GM19025 (cell line): ENCODE data around the gene LRRC53.

Experiments
- ATAC-seq: cut with Tn5 transposase; IDR thresholded peaks from one replicate; pipeline ENCODE4 v1.9.1; 2021; ENCODE audit warnings: mild to moderate bottlenecking, low read depth, moderate library complexity; ENCODE audit not compliant: unreplicated experiment

LRRC53 gene, protein sequence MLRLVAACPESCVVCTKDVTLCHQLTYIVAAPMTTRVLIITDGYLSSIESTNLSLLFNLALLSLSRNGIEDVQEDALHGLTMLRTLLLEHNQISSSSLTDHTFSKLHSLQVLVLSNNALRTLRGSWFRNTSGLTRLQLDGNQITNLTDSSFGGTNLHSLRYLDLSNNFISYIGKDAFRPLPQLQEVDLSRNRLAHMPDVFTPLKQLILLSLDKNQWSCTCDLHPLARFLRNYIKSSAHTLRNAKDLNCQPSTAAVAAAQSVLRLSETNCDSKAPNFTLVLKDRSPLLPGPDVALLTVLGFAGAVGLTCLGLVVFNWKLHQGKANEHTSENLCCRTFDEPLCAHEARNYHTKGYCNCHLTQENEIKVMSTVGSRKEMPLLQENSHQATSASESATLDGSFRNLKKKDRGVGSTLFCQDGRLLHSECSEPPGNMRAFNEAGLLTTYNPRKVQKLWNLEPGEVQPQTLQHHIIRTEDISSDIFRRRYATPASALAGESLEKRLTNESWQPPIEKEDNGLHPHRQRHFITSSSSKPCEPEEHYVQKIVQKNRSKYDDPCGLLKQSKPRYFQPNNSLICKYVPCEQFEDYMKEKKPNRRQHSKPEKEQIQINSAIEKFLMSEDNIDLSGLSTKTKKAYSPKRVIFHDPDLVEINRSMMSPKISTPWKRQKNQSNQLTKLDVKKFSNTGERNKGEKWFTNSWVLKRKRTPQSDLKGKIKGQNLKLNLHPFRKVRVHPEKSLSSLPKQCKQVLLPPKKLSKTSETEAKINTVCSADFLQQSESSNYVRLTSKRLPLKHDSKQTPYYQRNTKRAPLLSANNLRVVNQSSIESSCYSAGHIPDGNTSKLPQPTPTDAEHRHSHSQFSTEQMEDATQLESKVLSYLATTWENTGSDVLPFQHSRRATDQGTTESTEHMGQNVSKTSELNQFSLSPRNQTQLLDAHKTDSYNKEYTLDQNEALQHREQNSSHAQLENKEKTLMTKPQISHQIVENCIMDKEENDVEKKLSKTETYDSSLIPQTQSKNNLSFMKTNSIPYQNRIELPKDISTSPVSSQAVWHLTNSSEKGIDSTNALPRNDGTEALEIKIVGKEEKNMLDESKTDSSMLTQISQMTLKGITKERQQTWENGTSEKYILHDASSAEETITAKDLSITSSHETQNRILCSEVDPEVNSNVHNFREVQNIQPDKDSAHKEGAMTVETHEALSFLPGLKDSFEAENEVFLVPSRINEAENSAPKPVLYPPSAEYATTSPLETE

DNA sequence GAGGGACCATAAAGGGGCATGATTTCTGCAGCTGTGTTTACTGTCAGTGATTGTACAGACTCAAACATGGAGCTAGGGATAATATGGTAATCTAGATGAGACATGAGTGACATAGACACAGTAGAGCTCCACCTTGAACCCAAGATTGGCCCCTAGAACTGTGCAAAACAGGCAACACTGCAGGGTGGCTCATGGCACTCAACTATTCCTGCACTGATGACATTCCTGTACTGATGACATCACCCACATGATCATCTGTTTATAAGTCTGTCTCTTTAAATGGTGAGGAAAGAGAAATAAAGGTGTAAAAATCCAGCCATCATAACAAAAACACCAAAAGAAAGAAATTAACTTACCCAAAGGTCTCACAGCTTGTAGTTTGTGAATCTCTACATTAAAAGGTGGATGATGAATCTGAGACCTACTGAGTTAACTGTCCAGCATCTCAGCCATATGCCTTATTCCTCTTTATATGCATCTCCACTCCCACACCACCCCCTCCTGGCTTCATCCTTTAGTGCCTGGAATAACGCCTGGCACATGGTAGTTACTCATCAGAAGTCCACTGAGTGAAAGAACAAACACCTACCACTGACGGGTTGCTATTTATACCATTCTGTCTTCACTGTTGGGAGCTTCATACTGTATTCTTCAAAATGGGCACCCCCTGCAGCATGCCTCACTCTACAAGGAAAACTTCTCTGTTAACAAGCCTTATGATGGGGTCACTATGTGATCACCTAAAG lies at the start of gene LRRC53:
Gene LRRC53, minus strand, starts transcription at position 442 of the 746 bp plus-strand sequence. CDS start 29,262 bp downstream, outside the sequence.
- ATAC-seq = no peak

DNA sequence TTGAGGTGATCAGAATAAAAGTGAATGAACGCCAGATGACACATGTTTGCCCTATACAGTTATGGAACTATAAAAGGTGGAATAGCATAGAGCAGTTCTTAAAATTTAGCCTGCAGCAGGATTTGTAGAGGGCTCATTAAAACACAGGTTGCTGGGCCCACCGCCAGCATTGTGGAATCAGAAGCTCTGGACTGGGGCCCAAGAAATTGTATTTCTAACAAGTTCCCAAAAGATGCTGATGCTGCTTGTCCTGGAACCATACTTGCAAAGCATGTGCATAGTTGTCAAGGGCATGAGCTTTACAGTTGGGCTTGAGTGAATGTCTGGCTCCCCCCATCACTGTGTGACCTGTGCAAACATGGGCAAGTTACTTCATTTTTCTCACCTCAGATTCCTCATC lies 37.5 kb upstream of the LRRC53 start:
- ATAC-seq = no peak

DNA sequence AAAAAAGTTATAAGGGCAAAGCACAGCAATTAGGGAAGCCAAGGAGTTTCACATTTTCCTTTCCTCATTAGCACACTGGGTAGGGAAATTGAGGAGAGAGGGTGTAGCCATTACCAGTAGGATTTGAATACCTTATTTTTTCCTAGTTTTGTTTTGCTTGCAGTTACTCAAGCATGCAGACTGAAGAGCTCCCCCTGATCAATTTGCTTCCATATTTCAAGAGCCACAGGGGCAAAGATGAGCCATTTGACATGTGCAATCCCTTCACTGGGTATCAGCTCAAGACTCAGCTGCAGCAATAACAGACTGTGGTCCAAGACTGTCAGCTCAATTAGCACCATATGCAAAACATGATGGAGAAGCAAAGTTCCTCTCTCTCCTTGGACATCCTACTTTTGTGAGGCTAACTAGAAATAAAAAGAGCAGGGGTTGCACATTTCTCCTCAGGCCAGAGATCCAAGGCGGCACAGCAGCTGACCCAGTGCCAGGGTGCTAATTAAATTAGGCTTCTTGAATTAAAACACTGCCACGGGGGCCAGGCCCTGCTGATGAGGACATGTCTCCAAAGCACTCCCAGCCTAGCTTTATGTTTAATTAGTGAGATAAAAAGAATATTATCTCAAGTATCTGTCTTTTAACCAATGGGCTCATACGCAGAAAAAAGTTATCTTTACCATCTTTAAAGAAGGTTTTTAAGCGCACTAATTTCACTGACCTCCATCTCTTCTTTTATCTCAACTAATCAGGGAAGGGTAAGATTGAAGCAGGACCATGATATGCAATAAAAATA lies 36.7 kb upstream of the LRRC53 start:
- ATAC-seq = no peak

DNA sequence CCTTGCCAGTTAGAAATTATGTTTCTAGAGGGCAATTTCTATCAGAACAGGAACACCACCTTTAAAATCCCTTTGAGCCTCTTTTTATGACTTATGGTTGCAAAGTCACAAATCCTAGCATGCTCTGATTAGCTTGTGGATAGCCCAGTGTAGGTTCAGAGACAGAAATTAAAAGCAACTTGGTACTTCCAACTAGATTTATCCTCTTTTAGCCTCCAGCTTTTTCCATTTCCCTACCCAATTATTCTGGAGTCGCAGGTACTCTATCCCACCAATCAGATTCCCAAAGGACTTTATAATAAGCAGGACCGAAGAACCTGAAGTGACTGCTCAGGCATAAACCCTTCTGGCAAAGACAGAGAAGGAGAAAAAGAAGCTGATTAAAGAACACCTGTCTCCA lies 33.4 kb upstream of the LRRC53 start:
- ATAC-seq = no peak

DNA sequence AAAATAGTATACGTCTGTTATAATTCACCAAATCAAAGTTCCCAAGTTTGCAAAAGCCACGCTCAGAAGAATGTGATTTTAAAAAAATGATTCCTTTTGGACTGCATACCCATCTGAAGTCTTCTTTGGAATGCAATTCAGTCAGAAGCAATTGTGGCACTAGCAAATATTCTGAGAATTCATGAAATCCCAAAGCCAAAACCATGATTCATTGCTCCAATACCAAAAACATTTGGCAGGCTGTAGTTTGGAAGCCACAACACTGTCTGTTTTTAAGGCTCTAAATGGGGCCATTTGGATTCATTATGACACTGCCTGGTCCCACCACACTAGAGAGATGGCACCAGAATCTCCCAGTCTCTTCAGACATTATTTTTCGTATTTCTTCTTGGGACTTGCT lies 21.8 kb upstream of the LRRC53 start:
- ATAC-seq = no peak

DNA sequence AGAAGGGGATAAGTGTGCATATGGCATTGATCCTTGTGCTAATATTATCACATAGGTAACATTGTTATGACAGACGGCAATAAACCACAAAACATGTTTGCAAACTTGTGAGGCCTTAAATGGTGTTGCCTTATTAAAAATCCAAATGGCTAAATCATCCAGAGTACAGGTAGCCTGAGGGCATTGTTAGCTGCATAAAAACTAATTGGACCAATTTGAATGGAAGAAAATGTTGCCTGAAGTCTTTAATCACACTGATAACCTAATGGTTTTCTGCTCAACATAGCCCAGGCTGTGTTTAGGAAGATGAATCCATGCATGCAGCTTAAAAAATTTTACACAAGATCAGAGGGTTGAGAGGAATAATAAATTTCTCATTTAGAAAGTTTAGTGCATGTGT lies 19.4 kb upstream of the LRRC53 start:
- no peak for ATAC-seq

DNA sequence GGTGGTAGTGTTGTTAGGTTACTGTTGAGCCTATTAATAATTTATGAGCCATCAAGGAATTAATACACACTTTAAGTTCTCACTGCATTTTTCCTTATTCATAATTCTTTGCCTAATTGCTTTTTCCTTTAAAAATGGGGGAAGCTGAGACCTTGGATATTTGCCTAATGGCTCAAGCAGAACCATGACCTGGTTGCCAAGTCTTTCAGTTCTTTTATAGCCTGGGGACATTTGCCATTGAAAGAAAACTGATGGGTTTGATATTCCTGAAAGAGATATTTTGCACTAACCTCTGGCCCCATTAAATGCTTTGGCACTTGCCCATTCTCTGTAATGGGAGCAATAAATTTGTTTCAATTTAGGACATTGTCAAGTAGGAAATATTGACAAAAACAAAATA lies 18.5 kb upstream of the LRRC53 start:
- no peak for ATAC-seq

DNA sequence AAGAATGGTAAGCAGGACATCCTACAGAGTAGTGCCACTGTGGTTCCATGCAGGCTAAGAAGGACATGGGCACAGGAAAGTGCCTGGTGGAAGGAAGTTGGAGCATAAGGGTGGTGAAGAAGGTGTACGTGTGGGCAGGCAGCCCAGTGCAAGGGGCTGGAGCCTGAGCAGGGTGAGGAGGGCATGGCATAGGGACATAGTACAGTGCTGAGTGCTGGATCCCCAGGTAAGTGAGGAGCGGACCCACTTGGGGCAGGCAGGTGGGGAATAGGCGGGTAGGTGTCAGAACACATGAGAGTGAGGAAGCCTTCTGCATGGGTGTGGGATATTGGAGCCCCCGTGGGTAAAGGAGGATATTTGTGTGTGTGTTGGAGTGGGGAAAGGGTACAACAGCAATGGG lies 15.7 kb upstream of the LRRC53 start:
- ATAC-seq = no peak

DNA sequence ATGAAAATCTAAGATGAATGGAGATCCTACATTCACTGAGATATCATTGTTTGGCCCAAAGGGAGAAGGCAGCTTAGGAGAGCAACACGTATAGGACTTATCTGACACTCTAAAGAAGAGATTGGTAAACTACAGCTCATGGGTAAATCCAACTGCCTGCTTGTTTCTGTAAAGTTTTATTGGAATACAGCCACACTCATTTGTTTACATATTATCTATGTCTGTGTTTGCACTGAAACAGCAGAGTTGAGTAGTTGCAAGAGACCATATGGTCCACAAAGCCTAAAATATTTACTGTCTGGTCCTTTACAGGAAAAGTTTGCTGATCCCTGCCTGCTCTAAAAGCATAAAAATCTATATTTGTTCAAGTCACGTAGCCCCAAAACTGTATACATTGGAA lies 14.3 kb upstream of the LRRC53 start:
- ATAC-seq = no peak

DNA sequence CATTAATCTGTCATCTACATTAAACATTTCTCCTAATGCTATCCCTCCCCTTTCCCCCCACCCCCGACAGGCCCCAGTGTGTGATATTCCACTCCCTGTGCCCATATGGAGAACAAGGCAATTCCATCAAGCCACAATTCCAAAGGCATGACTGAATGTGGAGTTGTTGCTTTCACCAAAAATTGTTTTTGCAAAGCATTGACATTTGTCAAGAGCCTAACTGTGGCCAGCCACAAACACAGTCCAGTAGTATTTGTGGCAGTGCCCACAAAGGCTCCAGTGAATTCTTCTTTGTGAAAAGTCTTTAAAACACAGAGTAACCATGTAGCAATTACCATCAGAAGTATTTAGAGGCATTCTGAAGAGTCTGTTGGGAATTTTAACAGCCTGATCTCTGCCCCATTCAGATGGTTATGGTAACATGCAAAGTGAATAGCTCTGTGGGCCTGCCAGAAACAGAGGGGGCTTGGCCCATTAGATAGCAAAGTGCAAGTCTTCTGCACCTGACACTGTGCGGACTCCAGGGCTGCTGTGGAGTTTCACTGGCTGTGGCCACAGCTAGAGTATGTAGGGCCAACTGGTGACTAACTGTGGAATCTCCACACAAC lies 11.6 kb upstream of the LRRC53 start:
- ATAC-seq = no peak

DNA sequence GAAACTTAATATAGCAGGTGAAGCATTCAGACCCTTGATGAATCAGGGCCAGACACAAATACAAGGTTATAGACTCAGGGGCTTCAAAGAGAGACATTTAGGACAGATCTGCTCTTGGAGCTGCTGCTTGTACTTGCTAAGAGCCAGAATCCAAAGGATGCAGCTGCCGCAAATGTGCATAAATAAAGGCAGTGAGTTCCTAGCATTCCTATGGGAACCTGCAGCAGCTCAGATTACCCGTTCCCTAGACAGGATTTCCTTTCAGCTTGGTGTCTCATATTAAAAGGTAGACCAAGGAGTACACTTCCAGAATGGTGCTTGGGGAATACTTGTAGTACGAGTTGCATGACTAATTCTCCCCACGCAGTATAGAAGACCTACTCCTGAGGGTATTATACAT lies 9.7 kb upstream of the LRRC53 start:
- ATAC-seq = no peak

DNA sequence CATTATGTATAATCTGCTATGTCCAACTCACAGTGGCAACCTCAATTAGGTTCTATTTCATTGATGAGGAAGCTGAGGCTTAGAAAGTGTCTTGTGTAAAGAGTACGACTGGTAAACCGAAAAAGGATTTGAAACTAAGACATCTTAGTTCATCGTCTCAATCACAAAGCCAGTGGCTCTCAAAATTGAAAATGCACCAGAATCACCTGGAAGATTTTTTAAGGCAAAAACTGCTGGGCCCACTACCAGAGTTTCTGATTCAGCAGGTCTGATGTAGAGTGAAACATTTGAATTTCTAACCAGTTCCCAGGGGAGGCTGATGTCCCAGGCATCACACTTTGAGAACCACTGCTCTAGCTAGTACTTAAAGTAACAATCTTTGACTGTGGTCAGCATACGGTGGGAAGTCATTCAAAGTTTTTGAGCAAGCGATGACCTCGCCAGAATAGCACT lies 5.2 kb upstream of the LRRC53 start:
- peak; percentile 79 for ATAC-seq

DNA sequence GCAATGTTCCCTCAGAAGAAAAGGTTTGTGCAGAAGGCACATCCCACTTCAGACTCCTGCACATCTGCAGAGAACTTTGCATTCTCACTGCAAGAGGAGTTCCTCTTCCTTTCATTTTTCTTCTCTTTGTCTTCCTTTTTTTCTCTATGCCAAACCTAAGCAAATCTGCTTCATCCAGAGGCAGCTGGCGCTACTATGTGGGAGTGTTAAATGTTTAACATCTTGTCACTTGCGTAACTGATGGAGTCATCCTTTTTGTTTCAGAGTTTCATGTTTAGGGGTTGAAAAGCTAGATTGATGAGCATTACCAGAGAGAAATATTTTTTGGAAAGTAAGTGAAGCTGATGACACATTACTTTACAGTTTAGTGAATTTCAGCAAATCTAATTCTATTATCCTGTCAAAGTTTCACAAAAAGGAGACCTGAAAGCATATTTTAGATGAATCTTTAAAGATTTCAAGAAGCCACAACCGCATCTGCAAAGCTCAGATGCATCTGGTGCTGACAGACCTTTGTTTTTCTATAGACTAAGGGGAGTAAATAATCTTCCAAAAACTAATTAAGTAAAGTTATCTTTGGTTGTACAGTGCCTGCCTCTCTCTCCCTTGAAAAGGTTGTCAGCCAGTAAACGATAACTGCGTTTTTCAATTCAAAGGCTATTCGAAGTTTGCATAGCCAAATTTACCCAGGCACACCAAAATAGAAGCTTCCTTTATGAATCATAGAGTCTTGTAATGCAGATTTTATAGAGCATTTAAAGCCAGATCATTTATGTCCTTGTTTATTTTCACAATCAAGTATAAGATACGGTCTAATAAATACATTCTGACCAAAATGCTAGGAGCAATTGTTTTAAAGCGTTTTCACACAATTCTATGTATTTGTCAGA lies 1.2 kb upstream of the LRRC53 start:
- ATAC-seq = no peak

DNA sequence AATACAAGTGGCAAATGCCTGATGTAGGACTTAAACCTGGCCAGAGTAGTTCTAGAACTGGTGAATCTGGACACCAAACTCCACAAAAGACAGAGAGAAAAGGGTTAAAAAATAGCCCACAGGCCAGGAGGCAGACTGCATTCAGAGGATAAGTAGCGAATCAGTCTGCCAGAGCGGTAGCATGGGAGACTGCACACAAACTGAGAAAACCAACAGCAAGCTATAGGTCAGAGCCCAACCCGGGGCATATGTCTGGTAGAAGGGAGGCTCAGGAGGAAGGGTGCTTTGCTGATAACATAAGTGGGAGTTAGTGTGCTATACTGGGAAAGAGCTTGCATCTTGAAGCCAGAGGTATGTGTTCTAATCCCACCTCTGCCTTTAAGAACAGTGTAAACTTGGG lies 4.0 kb downstream of the LRRC53 start:
- no peak for ATAC-seq

DNA sequence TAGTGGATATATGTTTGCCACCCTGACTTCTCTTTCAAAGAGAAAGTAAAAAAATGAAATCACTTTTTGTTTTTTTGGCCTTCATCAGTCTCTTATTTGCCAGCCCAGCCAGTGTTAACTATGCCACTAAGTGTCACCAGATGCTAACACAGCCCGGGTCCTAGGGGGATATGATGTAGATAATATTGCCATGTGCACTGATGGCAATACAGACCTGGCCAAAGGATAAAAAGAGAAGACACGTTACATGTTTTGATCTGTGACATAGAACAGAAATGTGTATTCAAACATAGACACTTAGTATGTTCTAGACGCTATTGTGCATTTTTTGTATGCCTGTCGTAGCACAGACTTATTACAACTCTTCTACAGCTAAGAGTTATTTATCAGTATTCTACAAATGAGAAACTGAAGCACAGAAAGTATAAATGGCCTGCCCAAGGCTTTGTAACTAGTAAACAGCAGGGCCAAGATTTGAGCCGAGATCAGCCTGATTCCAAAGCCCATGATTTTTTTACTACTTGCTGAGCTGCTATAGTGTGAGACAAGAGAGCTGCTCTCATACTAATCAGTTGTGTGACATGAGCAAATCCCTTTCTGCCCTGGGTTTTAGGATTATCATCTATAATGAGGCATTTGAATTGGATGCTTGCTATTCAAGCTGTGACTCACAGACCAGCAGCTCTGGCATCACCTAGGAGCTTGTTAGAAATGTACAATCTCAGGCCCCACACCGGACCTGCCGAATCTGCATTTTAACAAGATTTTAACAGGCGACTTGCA lies 6.3 kb downstream of the LRRC53 start:
- no peak for ATAC-seq

DNA sequence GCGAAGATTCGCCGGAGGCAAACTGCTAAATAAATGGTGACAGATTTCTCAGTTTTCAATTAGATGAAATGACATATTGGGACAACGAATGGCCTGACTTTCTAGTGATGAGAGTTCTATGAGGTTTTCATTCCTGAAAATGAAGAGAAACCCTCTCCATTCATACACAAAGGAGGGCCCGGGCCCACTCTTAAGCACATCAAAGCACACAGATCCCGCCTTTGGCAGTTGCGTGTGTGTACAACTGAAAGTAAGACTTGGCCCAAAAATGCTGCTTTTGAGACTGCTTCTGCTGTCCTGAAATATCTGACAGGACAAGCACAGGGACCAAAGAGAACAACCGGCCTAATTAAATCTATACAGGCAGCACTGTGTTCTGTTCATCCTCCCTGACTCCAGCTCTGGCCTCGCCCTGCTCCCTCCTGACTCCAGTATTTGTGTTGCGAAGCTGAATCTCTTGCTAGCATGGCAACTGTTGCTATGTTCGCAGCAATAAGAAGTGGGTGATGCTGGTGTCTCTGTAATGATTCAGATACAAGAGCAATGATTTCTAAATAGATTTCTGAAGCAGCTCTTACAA lies 7.4 kb downstream of the LRRC53 start:
- no peak for ATAC-seq
